HFFc6 (cell line): ENCODE data around the gene GRPEL1. TPM values are rescaled to one million over a fixed set of nuclear protein-coding genes. Genes with fewer than 3 reads are reported as not detected.
"Not testable (repeated sequence)": the region's sequence is repeated elsewhere in the genome, so short reads cannot be mapped to it uniquely, and the experiment has no call there.

Source experiments
- DNase-seq: peaks from one replicate; pipeline ENCODE4 v3.0.0-alpha.2; 2018
- H3K27ac Mint-ChIP-seq: 2 replicates; pipeline ENCODE4 v1.8.0; 2020; ENCODE audit warnings: mild to moderate bottlenecking, mixed read lengths
- H3K27me3 Mint-ChIP-seq: 2 replicates; pipeline ENCODE4 v1.8.0; 2021; ENCODE audit warnings: mild to moderate bottlenecking, moderate library complexity, mixed read lengths; ENCODE audit not compliant: insufficient read depth
- H3K36me3 Mint-ChIP-seq: 2 replicates; pipeline ENCODE4 v1.8.0; 2021; ENCODE audit warnings: low read depth, mixed read lengths
- H3K4me1 Mint-ChIP-seq: 2 replicates; pipeline ENCODE4 v1.8.0; 2020; ENCODE audit warnings: low read depth, mixed read lengths
- H3K4me3 Mint-ChIP-seq: 2 replicates; pipeline ENCODE4 v1.8.0; 2020; ENCODE audit warnings: mild to moderate bottlenecking, moderate library complexity, mixed read lengths
- H3K9me3 Mint-ChIP-seq: 2 replicates; pipeline ENCODE4 v1.8.0; 2020; ENCODE audit warnings: mild to moderate bottlenecking, mixed read lengths
- total RNA-seq, 6 experiments: library from RNA; stranded (reverse); fragmentation: NEBNext Ultra II Directional; extraction: Animal tissue kit (Norgen Biotek cat#: 25700); gene quantifications; 2 replicates in 1 of 6; 3 replicates in 5 of 6; pipeline ENCODE4 v1.2.3, GENCODE V29; 2021
- TF ChIP-seq, protein P1 (sequence below): fragments of 200-600 bp; sonication (generic); IDR thresholded peaks from 2 replicates; pipeline ENCODE4 v1.5.0; 2021; ENCODE audit warnings: antibody characterized with exemption, mild to moderate bottlenecking

GRPEL1 gene
- total RNA-seq, 6 experiments from 2014 or later: 43.1 to 62.1 (median 45.3) TPM

DNA sequence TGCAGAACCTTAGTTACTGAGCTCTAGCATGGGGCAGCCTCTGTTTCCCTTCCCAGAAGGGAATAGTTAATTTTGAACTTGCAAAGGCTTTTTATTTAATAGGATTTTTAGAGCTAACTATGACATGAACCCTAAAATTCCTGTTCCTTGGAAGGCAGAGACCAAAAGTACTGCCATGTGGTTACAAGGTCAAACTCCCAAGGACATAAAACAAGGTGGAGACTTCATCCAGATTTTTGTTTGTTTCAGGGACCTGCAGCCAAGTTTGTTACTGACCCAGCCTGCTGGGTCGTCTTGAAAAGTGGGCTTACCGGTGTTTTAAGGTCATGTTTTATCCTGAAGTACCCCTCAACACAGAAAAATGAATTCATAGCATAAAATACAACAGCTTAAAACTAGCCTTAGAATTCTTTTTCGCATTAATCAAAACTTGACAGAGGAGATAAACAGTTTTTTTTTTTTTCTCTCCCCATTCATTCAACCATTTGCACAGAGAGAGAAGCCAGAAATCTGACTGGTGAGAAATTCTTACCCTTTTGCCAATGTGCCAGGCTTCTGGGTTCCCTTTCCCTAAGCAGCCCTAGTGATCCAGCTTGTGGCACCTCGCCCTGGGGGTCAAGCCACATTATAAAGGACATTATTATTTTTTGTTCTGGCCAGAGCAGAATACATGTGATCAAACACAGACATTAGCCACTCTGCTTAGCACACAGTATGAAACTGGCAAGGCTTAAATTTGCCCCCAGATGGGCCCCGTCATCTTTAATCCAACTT, 21.5 kb upstream of the GRPEL1 start:
- TF ChIP-seq, protein P1, sequence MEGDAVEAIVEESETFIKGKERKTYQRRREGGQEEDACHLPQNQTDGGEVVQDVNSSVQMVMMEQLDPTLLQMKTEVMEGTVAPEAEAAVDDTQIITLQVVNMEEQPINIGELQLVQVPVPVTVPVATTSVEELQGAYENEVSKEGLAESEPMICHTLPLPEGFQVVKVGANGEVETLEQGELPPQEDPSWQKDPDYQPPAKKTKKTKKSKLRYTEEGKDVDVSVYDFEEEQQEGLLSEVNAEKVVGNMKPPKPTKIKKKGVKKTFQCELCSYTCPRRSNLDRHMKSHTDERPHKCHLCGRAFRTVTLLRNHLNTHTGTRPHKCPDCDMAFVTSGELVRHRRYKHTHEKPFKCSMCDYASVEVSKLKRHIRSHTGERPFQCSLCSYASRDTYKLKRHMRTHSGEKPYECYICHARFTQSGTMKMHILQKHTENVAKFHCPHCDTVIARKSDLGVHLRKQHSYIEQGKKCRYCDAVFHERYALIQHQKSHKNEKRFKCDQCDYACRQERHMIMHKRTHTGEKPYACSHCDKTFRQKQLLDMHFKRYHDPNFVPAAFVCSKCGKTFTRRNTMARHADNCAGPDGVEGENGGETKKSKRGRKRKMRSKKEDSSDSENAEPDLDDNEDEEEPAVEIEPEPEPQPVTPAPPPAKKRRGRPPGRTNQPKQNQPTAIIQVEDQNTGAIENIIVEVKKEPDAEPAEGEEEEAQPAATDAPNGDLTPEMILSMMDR: no peak
- no peak overlapping the region for H3K4me3 Mint-ChIP-seq
- peaks cover 62% of the 10 kb centered on the region for H3K27me3 Mint-ChIP-seq
- H3K4me1 Mint-ChIP-seq: no peaks in the 10 kb centered on the region; the same call in 1 of the 2 replicates
- peaks cover 4% of the 10 kb centered on the region; the same call in 1 of the 2 replicates for H3K36me3 Mint-ChIP-seq
- DNase-seq: no peak
- H3K27ac Mint-ChIP-seq: no peak overlapping the region
- H3K9me3 Mint-ChIP-seq: peaks cover 9% of the 10 kb centered on the region

DNA sequence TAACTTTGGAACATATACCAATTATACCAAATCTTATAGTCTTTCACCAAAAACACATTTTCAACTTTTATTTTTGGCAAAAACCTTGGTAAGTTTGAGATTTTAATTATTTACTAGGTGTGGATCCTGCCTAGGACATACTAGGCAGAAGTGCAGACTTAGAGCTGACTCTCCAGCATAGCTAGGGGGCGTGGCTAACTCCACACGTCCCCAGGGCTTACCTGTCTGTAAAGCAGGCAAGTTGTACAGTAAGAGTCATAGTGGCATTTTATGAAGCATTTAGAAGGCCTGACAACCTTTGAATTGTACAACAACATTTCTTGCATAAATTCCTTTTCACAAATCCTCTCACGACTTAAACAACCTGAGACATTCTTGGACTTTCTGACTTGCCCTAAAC, 19.2 kb upstream of the GRPEL1 start:
- no peak overlapping the region for H3K27ac Mint-ChIP-seq
- TF ChIP-seq, protein P1: no peak
- no peaks in the 10 kb centered on the region for H3K9me3 Mint-ChIP-seq
- no peaks in the 10 kb centered on the region for H3K36me3 Mint-ChIP-seq
- no peak overlapping the region for H3K4me3 Mint-ChIP-seq
- H3K27me3 Mint-ChIP-seq: peaks cover 53% of the 10 kb centered on the region
- no peaks in the 10 kb centered on the region; the same call in 1 of the 2 replicates for H3K4me1 Mint-ChIP-seq
- no peak for DNase-seq

DNA sequence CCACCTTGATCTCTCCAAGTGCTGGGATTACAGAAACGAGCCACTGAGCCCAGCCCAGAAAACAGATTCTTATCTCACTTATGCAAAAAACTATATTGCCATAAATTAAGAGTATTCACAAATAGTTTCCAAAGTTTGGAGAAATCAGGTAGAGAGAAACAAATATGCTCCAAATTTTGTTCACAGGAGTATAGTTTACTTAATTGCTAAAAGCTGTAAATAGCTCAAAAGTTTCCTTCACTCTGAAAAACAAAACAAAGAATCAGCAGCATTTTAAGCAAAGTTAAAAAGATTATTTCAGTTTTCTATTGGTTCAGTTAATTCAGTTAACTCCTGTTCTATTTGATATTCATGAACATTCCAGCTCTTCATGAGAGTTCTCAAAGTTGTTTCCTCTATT, 18.5 kb upstream of the GRPEL1 start:
- Mint-ChIP-seq H3K27me3 (peaks cover 57% of the 10 kb centered on the region), H3K4me1 (no peaks in the 10 kb centered on the region; the same call in 1 of the 2 replicates), H3K4me3 (no peak overlapping the region), H3K36me3 (no peaks in the 10 kb centered on the region), H3K9me3 (no peaks in the 10 kb centered on the region), H3K27ac (no peak overlapping the region)
- no peak for DNase-seq
- TF ChIP-seq, protein P1: no peak

DNA sequence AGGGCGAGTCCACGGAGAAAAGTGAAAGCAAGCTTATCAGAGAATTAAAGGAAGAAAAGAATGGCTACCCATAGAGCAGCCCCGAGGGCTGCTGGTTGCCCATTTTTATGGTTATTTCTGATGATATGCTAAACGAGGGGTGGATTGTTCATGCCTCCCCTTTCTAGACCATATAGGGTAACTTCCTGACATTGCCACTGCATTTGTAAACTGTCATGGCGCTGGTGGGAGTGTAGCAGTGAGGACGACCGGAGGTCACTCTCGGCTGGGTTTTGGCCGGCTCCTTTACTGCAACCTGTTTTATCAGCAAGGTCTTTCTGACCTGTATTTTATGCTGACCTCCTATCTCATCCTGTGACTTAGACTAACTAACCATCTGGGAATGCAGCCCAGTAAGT, 16.7 kb upstream of the GRPEL1 start:
- Mint-ChIP-seq H3K27me3 (peaks cover 55% of the 10 kb centered on the region), H3K9me3 (peaks cover 12% of the 10 kb centered on the region), H3K4me3 (peak overlapping the region; percentile 80)
- H3K27ac Mint-ChIP-seq, H3K4me1 Mint-ChIP-seq, DNase-seq, H3K36me3 Mint-ChIP-seq: not testable (repeated sequence)

DNA sequence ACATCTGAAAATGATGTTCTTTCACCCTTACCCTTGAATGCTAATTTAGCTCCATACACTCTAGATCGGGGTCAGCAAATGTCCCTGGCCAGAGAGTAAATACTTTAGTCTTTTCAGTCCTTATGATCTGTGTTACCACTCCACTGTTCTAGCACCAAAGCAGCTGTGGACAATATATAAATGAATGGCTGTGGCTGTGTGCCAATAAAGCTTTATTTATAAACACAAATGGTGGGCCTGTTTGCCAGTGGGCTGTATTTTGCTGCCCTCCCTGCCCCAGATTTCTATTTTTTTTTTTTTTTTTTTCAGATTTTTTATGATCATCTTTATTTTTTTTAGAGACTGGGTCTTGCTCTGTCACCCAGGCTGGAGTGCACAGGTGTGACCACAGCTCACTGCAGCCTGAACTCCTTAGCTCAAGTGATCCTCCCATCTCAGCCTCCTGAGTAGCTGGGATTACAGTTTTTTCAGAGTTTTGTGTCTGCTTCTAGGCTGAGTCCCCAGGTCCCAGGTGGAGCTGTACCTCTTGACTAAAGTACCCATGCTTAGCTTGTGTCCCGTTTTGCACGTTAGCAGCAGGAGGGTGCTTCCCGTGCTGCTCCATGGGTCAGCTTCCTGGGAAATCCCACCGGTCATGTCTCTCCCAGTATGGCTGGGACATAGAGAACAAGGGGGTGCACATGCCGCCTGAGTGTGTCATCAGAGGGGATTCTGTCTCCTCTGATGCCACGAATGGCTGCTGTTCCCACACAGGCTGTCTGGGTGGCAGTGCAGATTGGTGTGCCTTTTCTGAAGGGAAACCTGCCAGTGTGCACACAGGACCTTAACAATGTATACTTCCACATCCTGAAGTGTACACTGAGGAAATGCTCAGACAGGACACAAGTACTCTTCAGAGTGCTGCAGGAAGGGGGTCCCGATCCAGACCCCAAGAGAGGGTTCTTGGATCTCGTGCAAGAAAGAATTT, 16.0 kb upstream of the GRPEL1 start:
- H3K27me3 Mint-ChIP-seq: peaks cover 54% of the 10 kb centered on the region
- TF ChIP-seq, protein P1: no peak
- H3K4me3 Mint-ChIP-seq: peak overlapping the region; percentile 80
- H3K36me3 Mint-ChIP-seq: no peaks in the 10 kb centered on the region; the same call in 1 of the 2 replicates
- H3K27ac Mint-ChIP-seq: no peak overlapping the region
- no peak for DNase-seq
- H3K4me1 Mint-ChIP-seq: no peaks in the 10 kb centered on the region; the same call in 1 of the 2 replicates
- peaks cover 12% of the 10 kb centered on the region for H3K9me3 Mint-ChIP-seq

GRCh38 chr4:7079909-7080308, 12.0 kb upstream of the GRPEL1 start:
- peaks cover 12% of the 10 kb centered on the region for H3K9me3 Mint-ChIP-seq
- H3K4me1 Mint-ChIP-seq, H3K36me3 Mint-ChIP-seq, H3K4me3 Mint-ChIP-seq, DNase-seq, H3K27ac Mint-ChIP-seq: not testable (repeated sequence)
- H3K27me3 Mint-ChIP-seq: peaks cover 29% of the 10 kb centered on the region

GRCh38 chr4:7079483-7079882, 11.6 kb upstream of the GRPEL1 start:
- peaks cover 12% of the 10 kb centered on the region for H3K9me3 Mint-ChIP-seq
- not testable (repeated sequence) for H3K36me3 Mint-ChIP-seq

More at GRCh38 chr4:7079483-7079882, 11.6 kb upstream of the GRPEL1 start:
- peaks cover 25% of the 10 kb centered on the region for H3K27me3 Mint-ChIP-seq
- H3K27ac Mint-ChIP-seq, H3K4me3 Mint-ChIP-seq, H3K4me1 Mint-ChIP-seq, DNase-seq: not testable (repeated sequence)
